Measurements from ENCODE around the gene BCL2L15. TPM values are rescaled to one million over a fixed set of nuclear protein-coding genes. Genes with fewer than 3 reads are reported as not detected.
A peak's percentile ranks its signal among the peaks of the same experiment; 100 is the strongest.

Gene BCL2L15
- total RNA-seq, 1 donor from 2014 or later = 1.3 TPM

- ATAC-seq (no peak), DNase-seq (no peak)
- Histone ChIP-seq H3K27me3 (ENCODE audit: low read depth) (no peaks in the 10 kb centered on the region), H3K4me1 (peaks cover 63% of the 10 kb centered on the region), H3K9me3 (no peaks in the 10 kb centered on the region), H3K36me3 (no peaks in the 10 kb centered on the region), H3K27ac (no peak overlapping the region), H3K4me3 (no peak overlapping the region)
- no peak for TF ChIP-seq CTCF (IDR thresholded peaks at IDR 0.05)
- intact Hi-C loops (cut with DNase I) = no loop called here
These were observed 46.6 kb upstream of the BCL2L15 start for GRCh38 chr1:113934006-113934405.

DNA sequence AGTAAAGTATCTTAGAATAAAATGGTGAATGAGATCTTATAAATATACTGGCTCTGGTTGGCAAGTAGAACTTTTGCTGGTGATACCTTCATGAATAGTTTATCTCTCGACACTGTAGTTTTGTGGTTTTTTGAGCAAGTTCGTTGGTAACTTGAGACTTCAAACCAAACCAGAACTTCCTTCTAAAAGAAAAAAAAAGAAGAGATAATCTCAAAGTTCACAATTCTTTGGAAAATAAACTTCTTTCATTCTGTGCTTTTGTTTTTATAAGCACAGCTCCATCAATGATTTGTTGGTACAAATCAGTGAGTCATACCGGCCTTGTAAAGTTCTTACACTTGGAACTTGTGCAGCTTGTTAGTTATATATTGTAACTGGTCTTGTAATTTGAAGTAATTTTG lies 44.1 kb upstream of the BCL2L15 start:
- no peak for TF ChIP-seq CTCF (IDR thresholded peaks at IDR 0.05)
- peak overlapping the region; percentile 88 for H3K4me3 ChIP-seq
- DNase-seq (no peak), ATAC-seq (no peak)
- intact Hi-C loops (cut with DNase I) = no loop called here
- H3K27ac ChIP-seq = peak overlapping the region; percentile 99
- H3K9me3 ChIP-seq = no peaks in the 10 kb centered on the region
- H3K4me1 ChIP-seq = peaks cover 59% of the 10 kb centered on the region
- H3K36me3 ChIP-seq = no peaks in the 10 kb centered on the region
- no peaks in the 10 kb centered on the region for H3K27me3 ChIP-seq (ENCODE audit: low read depth)

GRCh38 chr1:113930499-113931161 lies 43.2 kb upstream of the BCL2L15 start:
- Histone ChIP-seq H3K9me3 (no peaks in the 10 kb centered on the region), H3K4me1 (peaks cover 54% of the 10 kb centered on the region), H3K27ac (peak overlapping the region; percentile 99), H3K4me3 (peak overlapping the region; percentile 88), H3K36me3 (no peaks in the 10 kb centered on the region), H3K27me3 (ENCODE audit: low read depth) (no peaks in the 10 kb centered on the region)
- no peak for DNase-seq
- ATAC-seq = peak; percentile 60 to 77
- intact Hi-C loops (cut with DNase I) = no loop called here
- no peak for TF ChIP-seq CTCF (IDR thresholded peaks at IDR 0.05)

DNA sequence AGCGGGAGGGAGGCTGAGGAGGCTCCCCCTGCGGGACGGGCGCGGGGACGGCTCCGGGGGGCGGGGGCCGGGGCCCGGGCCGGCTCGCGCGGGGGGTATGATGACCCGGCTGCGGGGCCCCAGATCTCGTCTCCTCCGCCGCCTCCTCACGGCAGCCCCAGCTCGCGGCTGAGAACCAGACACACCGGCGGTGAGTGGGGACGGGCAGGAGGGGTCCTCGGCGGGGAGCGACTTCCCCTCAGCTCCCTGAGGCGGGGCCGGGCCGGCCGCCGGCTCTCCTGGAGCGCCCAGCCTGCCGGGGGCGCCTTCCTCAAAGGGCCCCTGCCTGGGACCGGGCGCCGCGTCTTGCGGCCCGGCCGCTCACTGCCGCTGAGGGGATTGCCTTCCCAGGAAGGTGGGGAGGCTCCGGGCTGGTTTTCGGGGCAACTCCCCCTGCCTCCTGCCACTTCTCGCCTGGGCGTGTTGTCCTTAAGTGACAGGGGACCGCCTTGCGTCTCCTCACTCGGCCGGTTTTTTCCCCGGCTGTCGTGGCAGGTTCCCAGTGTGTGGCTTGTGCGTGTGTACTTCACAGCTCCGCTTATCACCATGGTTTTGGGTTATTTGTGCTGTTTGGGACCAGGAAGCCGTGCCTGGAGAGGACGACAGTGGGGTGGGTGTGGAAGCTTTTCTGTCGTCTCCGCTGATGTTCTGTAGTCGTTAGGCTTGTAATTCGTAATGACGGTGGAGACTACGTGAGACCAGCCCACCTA lies 42.5 kb upstream of the BCL2L15 start:
- H3K27me3 ChIP-seq (ENCODE audit: low read depth) = no peaks in the 10 kb centered on the region
- H3K36me3 ChIP-seq = no peaks in the 10 kb centered on the region
- no peaks in the 10 kb centered on the region for H3K9me3 ChIP-seq
- DNase-seq = peak; percentile 78
- no peak for TF ChIP-seq CTCF (IDR thresholded peaks at IDR 0.05)
- intact Hi-C loops (cut with DNase I) = no loop called here
- H3K4me1 ChIP-seq = peaks cover 54% of the 10 kb centered on the region
- ATAC-seq = peak; percentile 72 to 73
- H3K4me3 ChIP-seq = peak overlapping the region; percentile 88
- peak overlapping the region; percentile 99 for H3K27ac ChIP-seq

DNA sequence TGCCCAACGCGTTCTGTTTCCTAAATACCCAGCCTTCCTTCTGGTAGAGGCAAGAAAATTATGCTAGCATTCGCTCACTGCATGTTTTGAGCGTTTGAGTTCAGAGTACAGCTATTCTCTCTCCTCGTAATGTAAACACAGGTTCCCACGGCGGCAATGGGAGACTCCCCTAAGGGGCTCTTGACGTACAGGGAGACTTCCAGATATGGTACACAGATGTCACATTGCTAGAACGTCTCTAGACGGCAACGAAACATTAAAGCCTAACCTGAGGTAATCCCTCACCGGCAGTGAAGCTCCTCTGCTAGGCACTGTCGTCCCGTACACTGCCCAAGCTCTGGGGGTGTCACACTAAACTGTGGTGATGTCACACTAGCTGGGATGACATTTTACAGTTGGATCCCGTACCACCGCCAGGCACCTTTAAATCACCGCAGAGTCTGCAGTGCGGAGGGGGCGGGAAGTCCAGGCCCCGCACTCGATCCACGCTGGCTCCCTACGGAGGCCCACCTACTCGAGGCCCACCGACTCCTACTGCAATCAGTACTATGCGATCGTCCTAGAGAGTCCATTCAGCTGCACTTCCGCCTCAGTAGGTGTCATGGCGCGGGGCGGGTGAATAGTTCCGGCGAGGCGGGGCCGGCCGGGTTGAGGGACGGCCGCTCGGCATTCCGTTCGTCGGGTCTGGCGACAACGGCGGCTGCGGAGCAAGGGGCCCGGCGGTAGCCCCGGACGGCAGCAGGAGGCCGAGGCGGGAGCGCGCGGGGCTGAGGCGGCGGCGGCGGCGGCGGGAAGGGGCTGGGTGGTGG lies 41.8 kb upstream of the BCL2L15 start, which contains the start of gene HIPK1:
Gene HIPK1 (plus strand): TSS at position 384 of the 809 bp plus-strand sequence.
- H3K4me1 ChIP-seq = peaks cover 48% of the 10 kb centered on the region
- TF ChIP-seq CTCF (IDR thresholded peaks at IDR 0.05) = no peak
- intact Hi-C loops (cut with DNase I) = no loop called here
- no peaks in the 10 kb centered on the region for H3K36me3 ChIP-seq
- DNase-seq (peak; percentile 96), ATAC-seq (peak; percentile 93 to 94)
- H3K4me3 ChIP-seq = peak within 1 kb of the TSS; percentile 88
- H3K27me3 ChIP-seq (ENCODE audit: low read depth) = no peaks in the 10 kb centered on the region
- peak within 1 kb of the TSS; percentile 99 for H3K27ac ChIP-seq
- H3K9me3 ChIP-seq = no peaks in the 10 kb centered on the region
